ENCODE measurements around the gene LMTK2.
A peak's percentile ranks its signal among the peaks of the same experiment; 100 is the strongest.

The LMTK2 gene

GRCh38 chr7:98106647-98107312 is at the start of gene LMTK2:
TSS of gene LMTK2 (plus strand) at chr7:98106862. CDS start at chr7:98107178, 316 bp downstream.
- peak; percentile 67 for DNase-seq

- DNase-seq = no peak
Measured at GRCh38 chr7:98057157-98057556, 49.5 kb upstream of the LMTK2 start.

- DNase-seq = no peak
Measured at GRCh38 chr7:98058186-98058585, 48.5 kb upstream of the LMTK2 start.

- DNase-seq = no peak
Measured at GRCh38 chr7:98064233-98064632, 42.4 kb upstream of the LMTK2 start.

- no peak for DNase-seq
Measured at GRCh38 chr7:98066208-98066607, 40.5 kb upstream of the LMTK2 start.

- DNase-seq = no peak
Measured at GRCh38 chr7:98066934-98067507, 39.6 kb upstream of the LMTK2 start.

GRCh38 chr7:98073047-98073446 is 33.6 kb upstream of the LMTK2 start:
- no peak for DNase-seq

- no peak for DNase-seq
Measured at GRCh38 chr7:98075801-98076200, 30.9 kb upstream of the LMTK2 start.

- DNase-seq = no peak
Measured at GRCh38 chr7:98077762-98078161, 28.9 kb upstream of the LMTK2 start.

GRCh38 chr7:98078197-98078870 is 28.3 kb upstream of the LMTK2 start:
- peak; percentile 32 for DNase-seq

GRCh38 chr7:98079891-98080648 is 26.6 kb upstream of the LMTK2 start:
- no peak for DNase-seq

GRCh38 chr7:98081319-98081718 is 25.3 kb upstream of the LMTK2 start:
- no peak for DNase-seq

GRCh38 chr7:98084631-98085030 is 22.0 kb upstream of the LMTK2 start:
- DNase-seq = no peak

GRCh38 chr7:98085674-98086073 is 21.0 kb upstream of the LMTK2 start:
- DNase-seq = no peak

GRCh38 chr7:98086281-98086718 is 20.4 kb upstream of the LMTK2 start:
- peak; percentile 60 for DNase-seq

GRCh38 chr7:98088109-98088508 is 18.6 kb upstream of the LMTK2 start:
- no peak for DNase-seq

GRCh38 chr7:98090116-98090515 is 16.5 kb upstream of the LMTK2 start:
- DNase-seq = no peak

GRCh38 chr7:98091061-98091460 is 15.6 kb upstream of the LMTK2 start:
- DNase-seq = no peak

- DNase-seq = no peak
Measured at GRCh38 chr7:98091523-98091922, 15.1 kb upstream of the LMTK2 start.

GRCh38 chr7:98097042-98097645 is 9.5 kb upstream of the LMTK2 start:
- no peak for DNase-seq

- DNase-seq = no peak
Measured at GRCh38 chr7:98100088-98100487, 6.6 kb upstream of the LMTK2 start.

GRCh38 chr7:98102170-98102569 is 4.5 kb upstream of the LMTK2 start:
- DNase-seq = no peak

GRCh38 chr7:98105942-98106544 is 619 bp upstream of the LMTK2 start:
- no peak for DNase-seq
